ENCODE measurements around the gene SLC10A7.

GRCh38 chr4:146275370-146275769, 246.4 kb downstream of the SLC10A7 start:
- no peak for TF ChIP-seq CTCF (conservative IDR thresholded peaks at IDR 0.05 in 1 of 2, IDR thresholded peaks at IDR 0.05 in 1 of 2; ENCODE audit: extremely low read depth in 1 of 2, insufficient read depth in 1 of 2, low read depth in 1 of 2, low read length in 2 of 2)
- no peak for TF ChIP-seq EZH2 (IDR thresholded peaks at IDR 0.05; ENCODE audit: borderline replicate concordance, low read length)

Data from mammary epithelial cell (primary cell).